K562 (cell line): Measurements from ENCODE around the gene NYAP1. TPM values are rescaled to one million over a fixed set of nuclear protein-coding genes. Genes with fewer than 3 reads are reported as not detected.

ENCODE experiments used
- ATAC-seq: fragments of 200-7000 bp; cut with Tn5 transposase; 3 replicates; pipeline ENCODE4 v1.9.1; 2020; ENCODE audit warnings: moderate library complexity
- BruUV-seq: library from RNA; stranded (reverse); fragments of 400-500 nt; replicated peaks from 2 replicates; lab custom pipeline; 2021; lab: Mats Ljungman, UMichigan
- CTCF ChIA-PET: fragments of 300-600 bp; formaldehyde crosslinking; extraction: SDS; loops from one replicate; lab custom pipeline; 2021; ENCODE audit warnings: low intra/inter-chr PET ratio; lab: Yijun Ruan, JAX
- POLR2A ChIA-PET: fragments of 300-600, 350-650 bp; sonication (Branson Sonifier 250); formaldehyde crosslinking; extraction: SDS; loops from one replicate; lab custom pipeline; 2021; ENCODE audit warnings: antibody characterized with exemption, inconsistent platforms; lab: Yijun Ruan, JAX
- DNase-seq, 4 experiments: peaks; one replicate each; pipeline versions ENCODE4 v3.0.0 to v3.0.0-alpha.2; 2011 to 2018; ENCODE audit warnings: low spot score in 3 of 4, mixed read lengths in 3 of 4; ENCODE audit errors: extremely low read depth in 1 of 4
- FAIRE-seq: peaks from 2 replicates; lab custom pipeline; 2011; peaks lifted over from hg19 to GRCh38; lab: Jason Lieb, UNC
- H2AFZ ChIP-seq: 2 replicates; pipeline ENCODE4 v1.6.0; 2011; ENCODE audit warnings: low read depth, low read length, control low read depth, inconsistent platforms
- H3K27ac ChIP-seq: fragments of 200-600 bp; 3 replicates; pipeline ENCODE4 v1.8.0; 2011; ENCODE audit warnings: low read depth, mild to moderate bottlenecking, control low read depth, inconsistent platforms, low read length, moderate library complexity, mixed read lengths; ENCODE audit errors: extremely low read depth
- H3K27me3 ChIP-seq, 2 experiments: fragments of 300-600 bp in 1 of 2; 2 replicates in 1 of 2; 3 replicates in 1 of 2; pipeline versions ENCODE4 v1.6.0 to v1.8.0; 2011; ENCODE audit warnings: inconsistent platforms in 2 of 2, low read length in 2 of 2, mild to moderate bottlenecking in 1 of 2, mixed read lengths in 1 of 2, moderate library complexity in 1 of 2; ENCODE audit not compliant: control insufficient read depth in 2 of 2, insufficient read depth in 2 of 2
- H3K36me3 ChIP-seq: fragments of 300-600 bp; 3 replicates; pipeline ENCODE4 v1.8.0; 2011; ENCODE audit warnings: mild to moderate bottlenecking, low read length, inconsistent platforms; ENCODE audit not compliant: control insufficient read depth, insufficient read depth
- H3K4me1 ChIP-seq, 2 experiments: fragments of 200-600 bp in 1 of 2; replicated peaks in 1 of 2; 2 replicates in 1 of 2; 3 replicates in 1 of 2; pipeline versions ENCODE4 v1.5.1 to v1.8.0; 2011; ENCODE audit warnings: inconsistent platforms in 2 of 2, low read length in 2 of 2, mild to moderate bottlenecking in 1 of 2, mixed read lengths in 1 of 2, moderate library complexity in 1 of 2; ENCODE audit not compliant: control insufficient read depth in 2 of 2, insufficient read depth in 2 of 2
- H3K4me2 ChIP-seq: 2 replicates; pipeline ENCODE4 v1.6.1; 2011; ENCODE audit warnings: low read length, control low read depth, inconsistent platforms, mixed read lengths; ENCODE audit not compliant: insufficient read depth
- H3K4me3 ChIP-seq: fragments of 200-600 bp; sonication (generic), shearing (Covaris generic); 2 replicates; pipeline ENCODE4 v1.5.1; 2016; ENCODE audit warnings: control low read depth, inconsistent platforms
- H3K79me2 ChIP-seq: fragments of 200-600 bp; 3 replicates; pipeline ENCODE4 v1.8.0; 2011; ENCODE audit warnings: low read length, inconsistent platforms; ENCODE audit not compliant: control insufficient read depth, insufficient read depth
- H3K9ac ChIP-seq, 2 experiments: 2 replicates each; pipeline versions ENCODE4 v1.6.0 to v1.6.1; 2011; ENCODE audit warnings: low read depth in 2 of 2, low read length in 2 of 2, control low read depth in 1 of 2, inconsistent platforms in 1 of 2, mild to moderate bottlenecking in 1 of 2, mixed read lengths in 1 of 2; ENCODE audit not compliant: insufficient read depth in 1 of 2
- H3K9me1 ChIP-seq: one replicate; pipeline ENCODE4 v1.6.0; 2011; ENCODE audit warnings: inconsistent platforms, mild to moderate bottlenecking, low read length, moderate library complexity; ENCODE audit not compliant: control insufficient read depth, insufficient read depth
- H3K9me3 ChIP-seq: replicated peaks from 2 replicates; pipeline ENCODE4 v1.5.1; 2011; ENCODE audit warnings: low read depth, low read length, inconsistent platforms; ENCODE audit not compliant: control insufficient read depth, insufficient read depth
- H4K20me1 ChIP-seq: replicated peaks from 2 replicates; pipeline ENCODE4 v1.6.1; 2011; ENCODE audit warnings: low read length, inconsistent platforms, mixed read lengths; ENCODE audit not compliant: control insufficient read depth, insufficient read depth
- CLOCK ChIP-seq: fragments of 250-450 bp; sonication (Bioruptor Pico); IDR thresholded peaks from 2 replicates; pipeline ENCODE4 v1.4.0; 2020; ENCODE audit warnings: mild to moderate bottlenecking, moderate library complexity, borderline replicate concordance
- ESRRA ChIP-seq: fragments of 450-650 bp; IDR thresholded peaks from 2 replicates; pipeline ENCODE4 v1.6.1; 2014; ENCODE audit warnings: low read depth, mild to moderate bottlenecking, moderate library complexity, borderline replicate concordance
- WGBS: fragments of 100-300 bp; shearing (Covaris generic); methylation state at CpG from one replicate; pipeline ENCODE4 v1.1.6; 2016; ENCODE audit warnings: low coverage, mixed read lengths; ENCODE audit not compliant: insufficient coverage; ENCODE audit errors: missing lambda C conversion rate; 5-methylcytosine and 5-hydroxymethylcytosine counted together
- in situ Hi-C: fragments of 300-500 bp; cut with MboI; formaldehyde crosslinking; loops from 4 replicates; pipeline ENCODE4 v1.15.0; 2018; ENCODE audit warnings: inconsistent platforms, mixed read lengths
- intact Hi-C: fragments of 100-400 bp; cut with micrococcal nuclease; formaldehyde crosslinking; loops from 2 replicates; pipeline ENCODE4 v1.14.2; 2022
- polyA plus RNA-seq, 8 experiments: library from polyadenylated mRNA; depleted of rRNA in 4 of 8; stranded (reverse) in 5 of 8; unstranded in 3 of 8; fragments of >200 nt; fragmentation: Nextera tagmentation in 2 of 8; fragmentation: Illumina TruSeq in 1 of 8; extraction: Ambion mirVana in 2 of 8; extraction: Trizol in 1 of 8; gene quantifications; 2 replicates each; pipeline versions ENCODE4 v1.2.1 to v1.2.3, GENCODE V29; 2011 to 2014; ENCODE audit warnings: inconsistent platforms in 1 of 8, missing spikeins in 1 of 8
- total RNA-seq, 7 experiments: library from RNA; depleted of rRNA in 6 of 7; stranded (reverse); fragments of >200 nt in 6 of 7; fragmentation: Illumina TruSeq in 2 of 7; extraction: Trizol in 2 of 7; gene quantifications; 2 replicates each; pipeline versions ENCODE4 v1.2.1 to v1.2.3, GENCODE V29; 2011 to 2021; ENCODE audit warnings: low replicate concordance in 1 of 7
- TF ChIP-seq, protein P1 (sequence below): sonication (generic); formaldehyde crosslinking; IDR thresholded peaks from 2 replicates; pipeline ENCODE4 v1.9.0; 2022; ENCODE audit warnings: mild to moderate bottlenecking, missing genetic modification reagents

NYAP1 gene
- total and polyA plus RNA-seq, 9 of the 15 experiments (the other 6 are each of a cell fraction or from before 2014, with no cell fraction given), result 0.11 to 0.88 (median 0.22) TPM; not detected in 2

GRCh38 chr7:100441641-100442535 lies 41.8 kb upstream of the NYAP1 start:
- ATAC-seq (no peak), FAIRE-seq (no peak), DNase-seq (no peak)
- Histone ChIP-seq H3K9ac (peak overlapping the region in 1 of 2 experiments; percentile 49; a peak in 1 of 4 replicates), H3K4me3 (no peak overlapping the region), H4K20me1 (no peaks in the 10 kb centered on the region), H3K9me1 (no peaks in the 10 kb centered on the region), H3K4me2 (no peak overlapping the region), H3K27me3 (no peaks in the 10 kb centered on the region), H3K9me3 (no peaks in the 10 kb centered on the region), H3K27ac (peak overlapping the region; percentile 27; the same call in 1 of the 3 replicates), H3K4me1 (peaks cover 48 to 68% of the 10 kb centered on the region in 2 experiments), H3K36me3 (no peaks in the 10 kb centered on the region), H3K79me2 (peaks cover 2% of the 10 kb centered on the region; the same call in 1 of the 3 replicates), H2AFZ (no peak overlapping the region)
- 78% methylated on average over 11 of the region's 11 CpGs for WGBS
- POLR2A ChIA-PET, result interaction anchor here (0.6 to 1.3 kb wide), 4 partner anchors 11 to 44 kb away, joined by 3 read pairs; partner anchors contain the start of gene MEPCE
- in situ Hi-C loops (no loop called here), intact Hi-C loops (no loop called here)
- no TSS peak for BruUV-seq
- TF ChIP-seq, protein P1, sequence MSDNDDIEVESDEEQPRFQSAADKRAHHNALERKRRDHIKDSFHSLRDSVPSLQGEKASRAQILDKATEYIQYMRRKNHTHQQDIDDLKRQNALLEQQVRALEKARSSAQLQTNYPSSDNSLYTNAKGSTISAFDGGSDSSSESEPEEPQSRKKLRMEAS (CRISPR knock-in tag), result 0 out of 2 replicates have a peak, but pooled peaks have one; percentile 11
- TF ChIP-seq CLOCK (no peak), ESRRA (peak; percentile 43; the same call in 1 of the 2 replicates)
- CTCF ChIA-PET, result no interaction called here
